Neural cell (in vitro differentiated cells): Measurements from ENCODE around the gene PODXL2. TPM values are rescaled to one million over a fixed set of nuclear protein-coding genes. Genes with fewer than 3 reads are reported as not detected.

ENCODE experiments used
- H2AFZ ChIP-seq: fragments of 200-600, 300-800 bp; sonication (generic), shearing (Covaris generic); 2 replicates; pipeline ENCODE4 v1.6.0; 2014; ENCODE audit warnings: low read depth, mild to moderate bottlenecking, antibody characterized with exemption, low read length, moderate library complexity
- H3F3A ChIP-seq: fragments of 200-600 bp; shearing (Covaris generic); 2 replicates; pipeline ENCODE4 v1.6.1; 2016; ENCODE audit warnings: mild to moderate bottlenecking, moderate library complexity, mixed read lengths, antibody characterized with exemption, low read length; ENCODE audit not compliant: insufficient read depth, poor library complexity, severe bottlenecking
- H3K27ac ChIP-seq: fragments of 200-600, 300-800 bp; sonication (generic), shearing (Covaris generic); 2 replicates; pipeline ENCODE4 v1.5.1; 2014; ENCODE audit warnings: mild to moderate bottlenecking, low read length, moderate library complexity
- H3K27me3 ChIP-seq: fragments of 300-800, 200-600 bp; sonication (generic), shearing (Covaris generic); 2 replicates; pipeline ENCODE4 v1.6.0; 2014; ENCODE audit warnings: mild to moderate bottlenecking, low read depth, low read length, moderate library complexity; ENCODE audit not compliant: insufficient read depth
- H3K36me3 ChIP-seq: fragments of 300-800, 200-600 bp; sonication (generic), shearing (Covaris generic); 2 replicates; pipeline ENCODE4 v1.5.1; 2014; ENCODE audit warnings: mild to moderate bottlenecking, antibody characterized with exemption, low read length, moderate library complexity; ENCODE audit not compliant: insufficient read depth
- H3K4me2 ChIP-seq: fragments of 300-800, 200-600 bp; sonication (generic), shearing (Covaris generic); 2 replicates; pipeline ENCODE4 v1.6.0; 2014; ENCODE audit warnings: mild to moderate bottlenecking, low read length
- H3K4me3 ChIP-seq: fragments of 300-800, 200-600 bp; sonication (generic), shearing (Covaris generic); 2 replicates; pipeline ENCODE4 v1.5.1; 2014; ENCODE audit warnings: mild to moderate bottlenecking, low read length, moderate library complexity
- H3K79me2 ChIP-seq: fragments of 200-600 bp; shearing (Covaris generic); replicated peaks from 2 replicates; pipeline ENCODE4 v1.6.0; 2014; ENCODE audit warnings: mild to moderate bottlenecking, low read length, moderate library complexity; ENCODE audit not compliant: insufficient read depth
- H3K9ac ChIP-seq: fragments of 300-800, 200-600 bp; sonication (generic), shearing (Covaris generic); 2 replicates; pipeline ENCODE4 v1.6.1; 2016; ENCODE audit warnings: mild to moderate bottlenecking, low read length, mixed read lengths
- H3K9me2 ChIP-seq: fragments of 200-600 bp; shearing (Covaris generic); 2 replicates; pipeline ENCODE4 v1.6.1; 2016; ENCODE audit warnings: mild to moderate bottlenecking, low read length, mixed read lengths; ENCODE audit not compliant: insufficient read depth
- H3K9me3 ChIP-seq: fragments of 200-600, 300-800 bp; sonication (generic), shearing (Covaris generic); 2 replicates; pipeline ENCODE4 v1.6.1; 2016; ENCODE audit warnings: mild to moderate bottlenecking, mixed run types, low read length, moderate library complexity, mixed read lengths
- H4K20me1 ChIP-seq: fragments of 200-600 bp; shearing (Covaris generic); 2 replicates; pipeline ENCODE4 v1.6.1; 2016; ENCODE audit warnings: mild to moderate bottlenecking, mixed run types; ENCODE audit not compliant: insufficient read depth
- CTCF ChIP-seq: fragments of 450-650 bp; IDR thresholded peaks from 2 replicates; pipeline ENCODE4 v1.5.1; 2014; ENCODE audit warnings: antibody characterized with exemption, mild to moderate bottlenecking, moderate library complexity; ENCODE audit not compliant: poor library complexity, severe bottlenecking
- EP300 ChIP-seq: fragments of 450-650 bp; conservative IDR thresholded peaks from 2 replicates; pipeline ENCODE4 v1.6.1; 2014; ENCODE audit warnings: antibody characterized with exemption, mild to moderate bottlenecking, moderate library complexity; ENCODE audit not compliant: poor library complexity, severe bottlenecking
- EZH2 ChIP-seq: fragments of 200-600, 300-800 bp; shearing (Covaris generic), sonication (generic); IDR thresholded peaks from 2 replicates; pipeline ENCODE4 v1.6.1; 2014; ENCODE audit warnings: antibody characterized with exemption, low read length, borderline replicate concordance, mild to moderate bottlenecking; ENCODE audit not compliant: insufficient read depth, poor library complexity, severe bottlenecking
- MXI1 ChIP-seq: fragments of 450-650 bp; conservative IDR thresholded peaks from 2 replicates; pipeline ENCODE4 v1.6.1; 2014; ENCODE audit warnings: antibody characterized with exemption, mild to moderate bottlenecking; ENCODE audit not compliant: poor library complexity, severe bottlenecking
- POLR2AphosphoS5 ChIP-seq: IDR thresholded peaks from 2 replicates; pipeline ENCODE4 v1.6.1; 2012
- RAD21 ChIP-seq: fragments of 450-650 bp; conservative IDR thresholded peaks from 2 replicates; pipeline ENCODE4 v1.6.1; 2014; ENCODE audit warnings: antibody characterized with exemption, mild to moderate bottlenecking, moderate library complexity
- REST ChIP-seq: IDR thresholded peaks from 2 replicates; pipeline ENCODE4 v1.6.1; 2012; ENCODE audit warnings: borderline replicate concordance
- SMC3 ChIP-seq: fragments of 450-650 bp; conservative IDR thresholded peaks from 2 replicates; pipeline ENCODE4 v1.6.1; 2014; ENCODE audit warnings: antibody characterized with exemption, mild to moderate bottlenecking, moderate library complexity; ENCODE audit not compliant: poor library complexity
- TAF1 ChIP-seq: IDR thresholded peaks from 2 replicates; pipeline ENCODE4 v1.6.1; 2012; ENCODE audit warnings: low read depth
- polyA plus RNA-seq: library from polyadenylated mRNA; depleted of rRNA; stranded (reverse); fragments of >200 nt; gene quantifications from 2 replicates; pipeline ENCODE4 v1.2.3, GENCODE V29; 2014

PODXL2 gene
- polyA plus RNA-seq, 1 donor from 2014 or later = 266 TPM

DNA sequence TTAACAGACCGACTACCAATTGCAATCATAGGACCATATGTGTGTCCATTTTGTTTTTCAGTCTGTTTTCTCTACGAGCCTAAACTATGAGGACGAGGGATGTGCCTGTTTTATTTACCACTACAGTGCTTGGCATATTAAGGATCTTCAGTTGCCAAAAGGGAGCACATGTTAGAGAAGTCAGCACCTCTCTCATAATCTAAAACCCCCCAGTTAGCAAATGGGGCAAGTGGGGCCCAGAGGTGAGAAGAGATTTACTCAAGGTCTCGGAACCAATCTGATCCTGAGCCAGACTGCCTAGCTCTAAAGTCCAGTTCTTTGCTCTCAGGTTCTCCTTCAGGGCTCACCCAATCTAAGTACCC, 578 bp upstream of the PODXL2 start:
- Histone ChIP-seq H3K9ac (peak overlapping the region; percentile 31), H3F3A (no peaks in the 10 kb centered on the region), H3K4me3 (peak overlapping the region; percentile 63), H2AFZ (peak overlapping the region; percentile 45), H4K20me1 (no peaks in the 10 kb centered on the region), H3K36me3 (no peaks in the 10 kb centered on the region), H3K9me3 (no peaks in the 10 kb centered on the region), H3K27ac (no peak overlapping the region), H3K4me2 (peak overlapping the region; percentile 59), H3K79me2 (peaks cover 41% of the 10 kb centered on the region), H3K9me2 (no peaks in the 10 kb centered on the region), H3K27me3 (no peaks in the 10 kb centered on the region)
- TF ChIP-seq MXI1 = no peak
- no peak for TF ChIP-seq RAD21
- no peak for TF ChIP-seq TAF1
- no peak for TF ChIP-seq EP300
- TF ChIP-seq SMC3 = no peak
- TF ChIP-seq POLR2AphosphoS5 = no peak
- TF ChIP-seq EZH2 = no peak
- no peak for TF ChIP-seq REST
- no peak for TF ChIP-seq CTCF

DNA sequence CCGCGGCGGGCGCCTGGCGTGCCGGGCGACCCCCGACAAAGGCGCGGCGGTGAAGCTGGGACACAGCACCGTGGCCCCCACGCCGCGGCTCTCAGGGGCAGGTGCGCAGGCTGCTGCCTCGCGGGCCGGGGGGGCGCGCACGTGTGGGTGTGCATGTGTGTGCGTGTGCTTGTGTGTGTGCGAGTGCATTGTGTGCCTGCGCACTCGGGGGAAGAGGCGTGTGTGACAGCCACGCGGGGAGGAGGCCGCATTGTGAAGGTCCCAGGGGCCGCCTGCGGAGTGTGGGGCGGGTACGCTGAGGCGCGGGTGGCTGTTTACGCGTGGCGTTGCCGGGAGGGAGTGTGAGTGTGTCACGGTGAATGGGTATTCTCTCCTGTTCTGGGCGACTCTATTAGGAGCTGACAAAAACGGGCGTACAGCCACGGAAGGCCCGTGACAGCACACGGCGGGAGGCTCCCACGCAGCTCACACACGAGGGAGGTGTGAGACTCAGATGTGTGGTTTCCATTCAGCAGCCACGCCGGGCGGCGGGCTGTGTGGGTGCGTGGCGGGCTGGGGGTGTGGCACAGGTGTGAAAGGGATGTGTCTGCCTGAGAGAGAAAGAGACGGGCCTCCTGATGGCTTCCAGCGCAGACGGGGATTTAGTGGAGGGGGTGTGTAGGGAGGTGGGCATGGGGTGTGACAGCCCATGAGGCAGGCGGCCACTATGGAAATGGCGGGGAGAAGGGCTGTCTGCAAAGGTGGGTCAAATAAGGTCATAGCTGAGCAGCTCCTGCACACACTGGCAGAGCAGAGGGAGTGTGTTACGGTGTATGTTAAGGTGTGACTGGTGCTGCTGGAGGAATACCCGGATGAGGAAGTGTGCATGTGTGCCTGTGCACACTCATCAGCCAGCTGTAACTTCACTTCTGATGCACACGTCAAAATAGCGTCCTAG, 750 bp downstream of the PODXL2 start:
- peak; percentile 34 for TF ChIP-seq POLR2AphosphoS5
- no peak for TF ChIP-seq RAD21
- no peak for TF ChIP-seq CTCF
- no peak for TF ChIP-seq EZH2
- no peak for TF ChIP-seq SMC3
- TF ChIP-seq EP300 = no peak
- no peak for TF ChIP-seq REST
- peak; percentile 87 for TF ChIP-seq MXI1
- TF ChIP-seq TAF1 = no peak
- peak overlapping the region; percentile 93 for H3K4me3 ChIP-seq
- no peaks in the 10 kb centered on the region for H3K27me3 ChIP-seq
- peak overlapping the region; percentile 86 for H3K4me2 ChIP-seq
- no peaks in the 10 kb centered on the region for H3K36me3 ChIP-seq
- H2AFZ ChIP-seq = peak overlapping the region; percentile 45
- no peaks in the 10 kb centered on the region for H3F3A ChIP-seq
- no peaks in the 10 kb centered on the region for H4K20me1 ChIP-seq
- H3K27ac ChIP-seq = peak overlapping the region; percentile 64
- H3K9me3 ChIP-seq = no peaks in the 10 kb centered on the region
- H3K9me2 ChIP-seq = no peaks in the 10 kb centered on the region
- H3K79me2 ChIP-seq = peaks cover 49% of the 10 kb centered on the region
- peak overlapping the region; percentile 74 for H3K9ac ChIP-seq
